Esophagus squamous epithelium (tissue), 4 donors: ENCODE measurements around the gene PTPN21.
A peak's percentile ranks its signal among the peaks of the same experiment; 100 is the strongest.

ENCODE experiments used
- CTCF ChIP-seq, 6 experiments: fragments of 450-650 bp in 4 of 6; fragments of 200-600 bp in 2 of 6; sonication (generic) in 2 of 6; IDR thresholded peaks; one replicate each; pipeline ENCODE4 v1.5.1; 2016 to 2019; ENCODE audit warnings: antibody characterized with exemption in 6 of 6, mild to moderate bottlenecking in 4 of 6, moderate library complexity in 4 of 6
- POLR2A ChIP-seq, 4 donors: fragments of 450-650 bp; IDR thresholded peaks; one replicate each; pipeline ENCODE4 v1.6.1; 2017; ENCODE audit warnings: antibody characterized with exemption in 4 of 4, mild to moderate bottlenecking in 4 of 4, moderate library complexity in 3 of 4

- TF ChIP-seq CTCF (IDR thresholded peaks at IDR 0.05) (peak; percentile 80 to 92 (median 86)), POLR2A (IDR thresholded peaks at IDR 0.05) (no peak)
These were observed 62.3 kb downstream of the PTPN21 start for GRCh38 chr14:88492272-88493089.
